IMR-90 (cell line): Measurements from ENCODE around the gene KCNH2. TPM values are rescaled to one million over a fixed set of nuclear protein-coding genes. Genes with fewer than 3 reads are reported as not detected.

Source experiments
- ATAC-seq: fragments of 200-7000 bp; cut with Tn5 transposase; 2 replicates; pipeline ENCODE4 v1.9.1; 2020; ENCODE audit warnings: low read depth, mild to moderate bottlenecking, moderate library complexity
- BruUV-seq: library from RNA; stranded (reverse); fragments of 400-500 nt; replicated peaks from 2 replicates; lab custom pipeline; 2021; lab: Mats Ljungman, UMichigan
- CTCF ChIA-PET: fragments of 300-600 bp; formaldehyde crosslinking; extraction: SDS; loops from one replicate; lab custom pipeline; 2021; ENCODE audit warnings: antibody characterized with exemption; lab: Yijun Ruan, JAX
- POLR2A ChIA-PET: fragments of 300-600 bp; sonication (Branson Sonifier 250); formaldehyde crosslinking; loops from one replicate; lab custom pipeline; 2022; ENCODE audit warnings: antibody characterized with exemption; ENCODE audit not compliant: unreplicated experiment; lab: Charles Lee
- DNase-seq: peaks from one replicate; pipeline ENCODE4 v3.0.0; 2013
- H2AFZ ChIP-seq: replicated peaks from 2 replicates; pipeline ENCODE3; 2013; ENCODE audit warnings: low read length, mild to moderate bottlenecking; ENCODE audit not compliant: poor library complexity
- H2AK5ac ChIP-seq: 2 replicates; pipeline ENCODE4 v1.6.1; 2013; ENCODE audit warnings: low read depth, low read length, inconsistent platforms
- H2AK9ac ChIP-seq: replicated peaks from 2 replicates; pipeline ENCODE3; 2013; ENCODE audit warnings: mild to moderate bottlenecking, low read depth, low read length, moderate library complexity; ENCODE audit not compliant: poor library complexity
- H2BK120ac ChIP-seq: 2 replicates; pipeline ENCODE4 v1.6.1; 2013; ENCODE audit warnings: low read depth, low read length, inconsistent platforms
- H2BK15ac ChIP-seq: 3 replicates; pipeline ENCODE4 v1.6.1; 2013; ENCODE audit warnings: low read depth, low read length, inconsistent platforms
- H2BK20ac ChIP-seq: 2 replicates; pipeline ENCODE4 v1.6.1; 2013; ENCODE audit warnings: low read depth, mild to moderate bottlenecking, inconsistent platforms, low read length, moderate library complexity
- H2BK5ac ChIP-seq: 2 replicates; pipeline ENCODE4 v1.6.1; 2013; ENCODE audit warnings: mild to moderate bottlenecking, low read depth, low read length, inconsistent platforms; ENCODE audit not compliant: poor library complexity, severe bottlenecking
- H3K14ac ChIP-seq: replicated peaks from 2 replicates; pipeline ENCODE4 v1.6.1; 2013; ENCODE audit warnings: low read depth, low read length, inconsistent platforms
- H3K18ac ChIP-seq: 2 replicates; pipeline ENCODE4 v1.6.1; 2013; ENCODE audit warnings: low read depth, low read length, control low read depth
- H3K23ac ChIP-seq: 2 replicates; pipeline ENCODE4 v1.6.1; 2013; ENCODE audit warnings: low read depth, low read length, inconsistent platforms
- H3K27ac ChIP-seq: 2 replicates; pipeline ENCODE4 v1.5.1; 2013; ENCODE audit warnings: mild to moderate bottlenecking, control low read depth, low read length; ENCODE audit not compliant: insufficient read depth
- H3K27me3 ChIP-seq: 2 replicates; pipeline ENCODE4 v1.6.1; 2013; ENCODE audit warnings: low read length; ENCODE audit not compliant: control insufficient read depth, insufficient read depth
- H3K36me3 ChIP-seq: 2 replicates; pipeline ENCODE4 v1.6.1; 2013; ENCODE audit warnings: low read length, mixed read lengths; ENCODE audit not compliant: control insufficient read depth, insufficient read depth
- H3K4ac ChIP-seq: 2 replicates; pipeline ENCODE4 v1.6.1; 2013; ENCODE audit warnings: low read depth, low read length, inconsistent platforms
- H3K4me1 ChIP-seq: 2 replicates; pipeline ENCODE4 v1.6.1; 2013; ENCODE audit warnings: low read length, mixed read lengths; ENCODE audit not compliant: control insufficient read depth, insufficient read depth
- H3K4me2 ChIP-seq: 2 replicates; pipeline ENCODE4 v1.6.1; 2013; ENCODE audit warnings: low read depth, mild to moderate bottlenecking, control low read depth, low read length, moderate library complexity
- H3K4me3 ChIP-seq: 2 replicates; pipeline ENCODE4 v1.5.1; 2013; ENCODE audit warnings: low read depth, mild to moderate bottlenecking, control low read depth, low read length, moderate library complexity; ENCODE audit not compliant: insufficient read depth
- H3K56ac ChIP-seq: 2 replicates; pipeline ENCODE4 v1.6.1; 2013; ENCODE audit warnings: low read length, inconsistent platforms; ENCODE audit not compliant: insufficient read depth; ENCODE audit errors: extremely low read depth
- H3K79me1 ChIP-seq, 2 experiments: 2 replicates each; pipeline ENCODE4 v1.6.1; 2013; ENCODE audit warnings: low read length in 2 of 2, inconsistent platforms in 1 of 2, low read depth in 1 of 2
- H3K9ac ChIP-seq: 2 replicates; pipeline ENCODE4 v1.6.1; 2013; ENCODE audit warnings: low read depth, low read length, control low read depth
- H3K9me1 ChIP-seq: 2 replicates; pipeline ENCODE4 v1.6.1; 2013; ENCODE audit warnings: low read length, inconsistent platforms; ENCODE audit not compliant: insufficient read depth
- H3K9me3 ChIP-seq: 2 replicates; pipeline ENCODE4 v1.6.1; 2013; ENCODE audit warnings: low read length; ENCODE audit not compliant: control insufficient read depth, insufficient read depth
- H4K20me1 ChIP-seq: 2 replicates; pipeline ENCODE4 v1.6.1; 2013; ENCODE audit warnings: low read length, inconsistent platforms; ENCODE audit not compliant: insufficient read depth
- H4K5ac ChIP-seq: 2 replicates; pipeline ENCODE4 v1.6.1; 2013; ENCODE audit warnings: mild to moderate bottlenecking, low read depth, low read length, control low read depth
- H4K8ac ChIP-seq, 2 experiments: 2 replicates each; pipeline ENCODE4 v1.6.1; 2013; ENCODE audit warnings: low read depth in 2 of 2, low read length in 2 of 2, control low read depth in 1 of 2, inconsistent platforms in 1 of 2
- H4K91ac ChIP-seq: 2 replicates; pipeline ENCODE4 v1.6.1; 2013; ENCODE audit warnings: low read depth, low read length, inconsistent platforms; ENCODE audit not compliant: insufficient read depth
- FOS ChIP-seq: fragments of 150-350 bp; IDR thresholded peaks from 2 replicates; pipeline ENCODE4 v1.6.1; 2016; ENCODE audit warnings: low read depth, low read length
- NFE2L2 ChIP-seq: fragments of 150-350 bp; IDR thresholded peaks from 2 replicates; pipeline ENCODE4 v1.6.1; 2016; ENCODE audit warnings: low read depth, mild to moderate bottlenecking, low read length
- POLR2A ChIP-seq: IDR thresholded peaks from 2 replicates; pipeline ENCODE4 v1.6.1; 2012; ENCODE audit warnings: mild to moderate bottlenecking, low read depth, low read length
- WGBS, 2 experiments: methylation state at CpG; one replicate each; pipeline versions ENCODE4 v1.1.5 to v1.1.7; 2013; ENCODE audit warnings: missing lambda C conversion rate in 2 of 2; ENCODE audit not compliant: insufficient read length in 1 of 2; ENCODE audit errors: extremely low coverage in 2 of 2; 5-methylcytosine and 5-hydroxymethylcytosine counted together
- dilution Hi-C: fragments of 300-500 bp; cut with HindIII; formaldehyde crosslinking; loops from one replicate; pipeline ENCODE4 v1.14.3; 2018; ENCODE audit warnings: low sequenced_read_pairs; ENCODE audit not compliant: unreplicated experiment
- in situ Hi-C: fragments of 300-500 bp; cut with MboI; formaldehyde crosslinking; loops from 3 replicates; pipeline ENCODE4 v1.14.3; 2019; ENCODE audit warnings: low sequenced_read_pairs, inconsistent platforms, mixed read lengths
- intact Hi-C: fragments of 100-400 bp; cut with micrococcal nuclease; formaldehyde crosslinking; loops from 2 replicates; pipeline ENCODE4 v1.10.0; 2022
- polyA plus RNA-seq, 3 experiments: library from polyadenylated mRNA; depleted of rRNA; stranded (reverse); fragments of >200 nt; gene quantifications; 2 replicates each; pipeline ENCODE4 v1.2.3, GENCODE V29; 2012; ENCODE audit warnings: low replicate concordance in 1 of 3
- total RNA-seq: library from RNA; depleted of rRNA; stranded (reverse); fragments of >200 nt; gene quantifications from 2 replicates; pipeline ENCODE4 v1.2.3, GENCODE V29; 2012
- TF ChIP-seq, protein P1 (sequence below): fragments of 150-350 bp; IDR thresholded peaks from 2 replicates; pipeline ENCODE4 v1.6.1; 2016; ENCODE audit warnings: low read depth, mild to moderate bottlenecking, low read length, moderate library complexity, borderline replicate concordance

Gene KCNH2
- total and polyA plus RNA-seq, 2 of the 4 experiments (the other 2 are of a cell fraction): 0.90 to 2.1 TPM

DNA sequence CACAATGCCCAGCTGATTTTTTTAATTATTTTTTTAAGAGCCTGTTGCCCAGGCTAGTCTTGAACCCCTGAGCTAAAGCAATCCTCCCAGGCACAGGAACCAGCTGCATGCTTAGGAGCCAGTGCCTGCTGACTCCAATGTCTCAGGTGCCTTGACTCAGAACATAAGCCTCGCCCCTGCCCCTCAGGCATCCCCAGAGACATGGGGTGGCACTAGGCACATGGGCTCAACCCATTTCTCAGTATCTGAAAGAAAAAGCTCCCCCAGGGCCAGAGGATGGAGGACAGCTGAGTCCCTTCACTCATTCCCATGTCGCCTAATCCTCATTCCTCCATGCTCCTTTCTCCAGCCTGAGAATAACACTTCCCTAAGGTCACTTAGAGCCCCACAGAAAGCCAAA, 39.1 kb downstream of the KCNH2 start:
- no peak overlapping the region for H3K23ac ChIP-seq
- H4K20me1 ChIP-seq: no peaks in the 10 kb centered on the region
- no peaks in the 10 kb centered on the region for H3K27me3 ChIP-seq
- DNase-seq: no peak
- H2AFZ ChIP-seq: no peak overlapping the region
- no peak overlapping the region for H4K5ac ChIP-seq
- H3K9me3 ChIP-seq: no peaks in the 10 kb centered on the region
- no peak overlapping the region for H2AK5ac ChIP-seq
- no peak overlapping the region for H3K14ac ChIP-seq
- no peak overlapping the region for H2BK5ac ChIP-seq
- ATAC-seq: no peak
- no peak overlapping the region for H4K91ac ChIP-seq
- no peak overlapping the region for H4K8ac ChIP-seq
- H3K4me3 ChIP-seq: no peak overlapping the region
- H2BK15ac ChIP-seq: no peak overlapping the region
- no peak overlapping the region for H3K56ac ChIP-seq
- no TSS peak for BruUV-seq
- intact Hi-C loops: no loop called here
- no peak overlapping the region for H3K27ac ChIP-seq
- no peak overlapping the region for H3K4me2 ChIP-seq
- in situ Hi-C loops: no loop called here
- WGBS, 2 experiments: no CpG with 5 or more reads among the region's 2 CpGs
- H3K9ac ChIP-seq: no peak overlapping the region
- H2AK9ac ChIP-seq: no peak overlapping the region
- H2BK120ac ChIP-seq: no peak overlapping the region
- no peaks in the 10 kb centered on the region for H3K79me1 ChIP-seq
- dilution Hi-C loops: no loop called here
- 0 out of 2 replicates have a peak, but pooled peaks cover 3% of the 10 kb centered on the region for H3K9me1 ChIP-seq
- H2BK20ac ChIP-seq: no peak overlapping the region
- TF ChIP-seq POLR2A (no peak), NFE2L2 (no peak), FOS (no peak)
- TF ChIP-seq, protein P1, sequence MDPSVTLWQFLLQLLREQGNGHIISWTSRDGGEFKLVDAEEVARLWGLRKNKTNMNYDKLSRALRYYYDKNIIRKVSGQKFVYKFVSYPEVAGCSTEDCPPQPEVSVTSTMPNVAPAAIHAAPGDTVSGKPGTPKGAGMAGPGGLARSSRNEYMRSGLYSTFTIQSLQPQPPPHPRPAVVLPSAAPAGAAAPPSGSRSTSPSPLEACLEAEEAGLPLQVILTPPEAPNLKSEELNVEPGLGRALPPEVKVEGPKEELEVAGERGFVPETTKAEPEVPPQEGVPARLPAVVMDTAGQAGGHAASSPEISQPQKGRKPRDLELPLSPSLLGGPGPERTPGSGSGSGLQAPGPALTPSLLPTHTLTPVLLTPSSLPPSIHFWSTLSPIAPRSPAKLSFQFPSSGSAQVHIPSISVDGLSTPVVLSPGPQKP: no peak
- H3K18ac ChIP-seq: no peak overlapping the region
- peaks cover 5% of the 10 kb centered on the region; the same call in 1 of the 2 replicates for H3K4me1 ChIP-seq
- no peak overlapping the region for H3K4ac ChIP-seq
- CTCF ChIA-PET: no interaction called here
- POLR2A ChIA-PET: interaction anchor here (0.5 kb wide), 1 partner anchor 1385 kb away, joined by 3 read pairs; no protein-coding TSS in a partner anchor
- H3K36me3 ChIP-seq: no peaks in the 10 kb centered on the region
